HepG2 (cell line): Measurements from ENCODE around the gene SLC25A19. TPM values are rescaled to one million over a fixed set of nuclear protein-coding genes. Genes with fewer than 3 reads are reported as not detected.

Experiments
- ELF1 ChIP-seq: sonication (generic); formaldehyde crosslinking; IDR thresholded peaks from 2 replicates; pipeline ENCODE4 v1.4.0; 2020; ENCODE audit warnings: missing genetic modification reagents
- ESRRA ChIP-seq: sonication (generic); formaldehyde crosslinking; IDR thresholded peaks from 2 replicates; pipeline ENCODE4 v1.5.1; 2020; ENCODE audit warnings: mild to moderate bottlenecking, low read depth, missing genetic modification reagents
- GZF1 ChIP-seq: sonication (generic); formaldehyde crosslinking; IDR thresholded peaks from 2 replicates; pipeline ENCODE4 v1.5.1; 2020; ENCODE audit warnings: mild to moderate bottlenecking, missing genetic modification reagents
- HMG20A ChIP-seq: IDR thresholded peaks from 2 replicates; pipeline ENCODE4 v1.6.1; 2016; ENCODE audit warnings: borderline replicate concordance
- HNRNPH1 ChIP-seq: fragments of 200-400 bp; formaldehyde crosslinking; optimal IDR thresholded peaks from 2 replicates; pipeline ENCODE3; 2017; ENCODE audit warnings: mild to moderate bottlenecking, low read depth, low read length
- JUND ChIP-seq: sonication (generic); formaldehyde crosslinking; IDR thresholded peaks from 2 replicates; pipeline ENCODE4 v1.8.0; 2022; ENCODE audit warnings: mild to moderate bottlenecking, missing genetic modification reagents
- KAT8 ChIP-seq: IDR thresholded peaks from 2 replicates; pipeline ENCODE4 v1.6.1; 2016; ENCODE audit warnings: missing genetic modification reagents, missing compliant biosample characterization
- MEF2D ChIP-seq: sonication (generic); formaldehyde crosslinking; IDR thresholded peaks from 2 replicates; pipeline ENCODE4 v1.5.1; 2020; ENCODE audit warnings: mild to moderate bottlenecking, missing genetic modification reagents
- PRPF4 ChIP-seq: fragments of 200-400 bp; formaldehyde crosslinking; IDR thresholded peaks from 2 replicates; pipeline ENCODE4 v1.6.1; 2016; ENCODE audit warnings: low read length, low read depth; ENCODE audit not compliant: poor library complexity, severe bottlenecking
- SOX13 ChIP-seq, 3 experiments: fragments of 450-650 bp in 1 of 3; sonication (generic) in 1 of 3; formaldehyde crosslinking in 1 of 3; IDR thresholded peaks in 2 of 3; conservative IDR thresholded peaks in 1 of 3; 2 replicates each; pipeline versions ENCODE4 v1.5.0 to v1.6.1; 2016 to 2020; ENCODE audit warnings: antibody characterized with exemption in 1 of 3, mild to moderate bottlenecking in 1 of 3, missing compliant biosample characterization in 1 of 3, missing genetic modification reagents in 1 of 3, moderate library complexity in 1 of 3
- TP53 ChIP-seq: sonication (generic); formaldehyde crosslinking; conservative IDR thresholded peaks from 2 replicates; pipeline ENCODE4 v1.4.0; 2020; ENCODE audit warnings: missing genetic modification reagents
- ZFX ChIP-seq: sonication (generic); formaldehyde crosslinking; IDR thresholded peaks from 2 replicates; pipeline ENCODE4 v1.4.0; 2020; ENCODE audit warnings: mild to moderate bottlenecking, low read depth, missing genetic modification reagents, moderate library complexity
- ZMYM3 ChIP-seq: sonication (generic); formaldehyde crosslinking; IDR thresholded peaks from 2 replicates; pipeline ENCODE4 v1.5.1; 2020; ENCODE audit warnings: mild to moderate bottlenecking, missing genetic modification reagents
- ZNF878 ChIP-seq: sonication (generic); formaldehyde crosslinking; IDR thresholded peaks from 2 replicates; pipeline ENCODE4 v1.8.1; 2023; ENCODE audit warnings: mild to moderate bottlenecking, missing genetic modification reagents, moderate library complexity
- polyA plus RNA-seq, 8 experiments: library from polyadenylated mRNA; depleted of rRNA in 3 of 8; stranded (reverse) in 7 of 8; unstranded in 1 of 8; fragments of >200 nt; fragmentation: Illumina TruSeq in 4 of 8; extraction: Trizol in 4 of 8; gene quantifications; 2 replicates each; pipeline versions ENCODE4 v1.2.1 to v1.2.3, GENCODE V29; 2011 to 2016; ENCODE audit warnings: low read depth in 4 of 8, missing spikeins in 1 of 8, mixed read lengths in 1 of 8; ENCODE audit not compliant: insufficient read depth in 1 of 8
- total RNA-seq, 5 experiments: library from RNA; depleted of rRNA; stranded (reverse); fragments of >200 nt; fragmentation: Illumina TruSeq; extraction: Trizol; gene quantifications; 2 replicates each; pipeline ENCODE4 v1.2.3, GENCODE V29; 2016; ENCODE audit warnings: low read depth in 1 of 5
- TF ChIP-seq, protein P1 (sequence below): sonication (generic); formaldehyde crosslinking; IDR thresholded peaks from 2 replicates; pipeline ENCODE4 v1.8.0; 2022; ENCODE audit warnings: missing genetic modification reagents, mild to moderate bottlenecking, inconsistent platforms, borderline replicate concordance
- TF ChIP-seq, protein P2 (sequence below): sonication (generic); formaldehyde crosslinking; IDR thresholded peaks from 2 replicates; pipeline ENCODE4 v1.5.1; 2020; ENCODE audit warnings: mild to moderate bottlenecking, moderate library complexity, missing genetic modification reagents
- TF ChIP-seq, protein P3 (sequence below): IDR thresholded peaks from 2 replicates; pipeline ENCODE4 v1.6.1; 2016
- TF ChIP-seq, protein P4 (sequence below): sonication (generic); formaldehyde crosslinking; IDR thresholded peaks from 2 replicates; pipeline ENCODE4 v1.9.0; 2021; ENCODE audit warnings: mild to moderate bottlenecking, missing genetic modification reagents

The SLC25A19 gene
- total and polyA plus RNA-seq, 2 of the 13 experiments (the other 11 are each of a cell fraction or from before 2014, with no cell fraction given) = 24.4 to 41.4 TPM

DNA sequence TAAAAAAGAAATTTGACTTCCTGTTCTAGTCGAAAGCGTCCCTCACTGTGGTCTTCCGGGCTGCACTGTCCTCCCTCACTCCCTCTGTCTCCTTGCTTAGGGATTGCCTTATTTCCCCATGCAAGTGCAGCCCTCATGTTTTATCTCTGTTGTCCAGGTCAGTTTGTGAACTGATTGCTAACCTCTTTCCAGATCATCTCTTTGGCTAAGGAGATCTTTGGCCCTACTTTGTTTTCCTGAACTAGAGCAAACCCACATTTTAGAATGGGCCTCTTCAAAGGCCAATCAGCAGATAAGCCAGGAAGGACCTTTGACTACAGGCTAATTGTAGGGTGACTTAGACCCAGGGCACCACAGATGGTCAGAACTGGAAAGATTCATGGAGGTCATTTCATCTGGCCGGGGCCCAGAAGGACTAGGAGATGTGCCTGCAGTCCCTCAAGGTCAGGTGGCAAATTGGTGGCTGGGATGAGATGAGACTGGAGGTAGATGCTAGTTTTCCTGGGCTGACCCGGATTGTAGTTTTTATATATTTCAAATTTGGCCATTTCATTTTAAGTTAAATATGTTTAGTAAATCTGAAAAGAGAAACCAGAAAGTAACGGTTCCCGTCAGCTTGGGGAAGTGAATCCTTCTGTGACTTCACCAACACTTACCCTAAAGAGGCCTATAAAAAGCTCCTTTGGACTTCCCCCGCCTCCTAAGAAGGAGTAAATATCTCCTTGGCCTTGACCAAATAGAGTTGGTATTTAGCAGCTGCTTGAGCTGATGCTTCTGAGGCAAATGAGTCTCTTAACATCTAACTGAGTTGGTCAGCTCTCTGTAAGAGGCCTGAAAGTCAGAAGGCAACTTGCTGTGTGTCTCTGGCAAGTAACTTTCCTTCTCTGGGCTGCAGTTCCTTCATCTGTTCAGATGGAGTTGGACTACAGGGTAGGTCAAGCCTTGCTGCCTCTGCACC, 6.2 kb upstream of the SLC25A19 start (continued):
- TF ChIP-seq, protein P1, sequence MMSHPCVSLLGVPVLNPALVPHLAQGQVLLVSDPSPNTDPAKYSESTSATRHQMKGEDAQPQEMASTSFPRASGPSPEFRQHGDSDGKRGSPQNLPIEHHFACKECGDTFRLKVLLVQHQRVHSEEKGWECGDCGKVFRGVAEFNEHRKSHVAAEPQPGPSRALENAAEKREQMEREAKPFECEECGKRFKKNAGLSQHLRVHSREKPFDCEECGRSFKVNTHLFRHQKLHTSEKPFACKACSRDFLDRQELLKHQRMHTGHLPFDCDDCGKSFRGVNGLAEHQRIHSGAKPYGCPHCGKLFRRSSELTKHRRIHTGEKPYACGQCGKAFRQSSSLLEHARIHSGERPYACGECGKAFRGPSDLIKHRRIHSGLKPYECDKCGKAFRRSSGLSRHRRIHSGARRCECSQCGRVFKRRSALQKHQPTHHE (CRISPR knock-in tag) = no peak
- TF ChIP-seq SOX13 (IDR thresholded peaks at IDR 0.05) (peak; percentile 25; the same call in 1 of the 2 replicates), SOX13 (CRISPR knock-in tag; conservative IDR thresholded peaks at IDR 0.05 in 1 of 2, IDR thresholded peaks at IDR 0.05 in 1 of 2) (peak in 1 of 2 experiments; percentile 95; a peak in 2 of 4 replicates), MEF2D (peak; percentile 72), TP53 (CRISPR knock-in tag) (0 out of 2 replicates have a peak, but pooled peaks have one; percentile 29), ESRRA (CRISPR knock-in tag) (peak; percentile 73), HNRNPH1 (no peak), HMG20A (CRISPR knock-in tag) (peak; percentile 88), ELF1 (CRISPR knock-in tag) (peak; percentile 62), ZNF878 (CRISPR knock-in tag) (peak; percentile 73; the same call in 1 of the 2 replicates), KAT8 (CRISPR knock-in tag) (peak; percentile 86), ZMYM3 (CRISPR knock-in tag) (peak; percentile 83), ZFX (CRISPR knock-in tag) (peak; percentile 85), PRPF4 (no peak), JUND (0 out of 2 replicates have a peak, but pooled peaks have one; percentile 33), GZF1 (CRISPR knock-in tag) (no peak)
- TF ChIP-seq, protein P2, sequence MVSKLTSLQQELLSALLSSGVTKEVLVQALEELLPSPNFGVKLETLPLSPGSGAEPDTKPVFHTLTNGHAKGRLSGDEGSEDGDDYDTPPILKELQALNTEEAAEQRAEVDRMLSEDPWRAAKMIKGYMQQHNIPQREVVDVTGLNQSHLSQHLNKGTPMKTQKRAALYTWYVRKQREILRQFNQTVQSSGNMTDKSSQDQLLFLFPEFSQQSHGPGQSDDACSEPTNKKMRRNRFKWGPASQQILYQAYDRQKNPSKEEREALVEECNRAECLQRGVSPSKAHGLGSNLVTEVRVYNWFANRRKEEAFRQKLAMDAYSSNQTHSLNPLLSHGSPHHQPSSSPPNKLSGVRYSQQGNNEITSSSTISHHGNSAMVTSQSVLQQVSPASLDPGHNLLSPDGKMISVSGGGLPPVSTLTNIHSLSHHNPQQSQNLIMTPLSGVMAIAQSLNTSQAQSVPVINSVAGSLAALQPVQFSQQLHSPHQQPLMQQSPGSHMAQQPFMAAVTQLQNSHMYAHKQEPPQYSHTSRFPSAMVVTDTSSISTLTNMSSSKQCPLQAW (CRISPR knock-in tag) = peak; percentile 81
- TF ChIP-seq, protein P3, sequence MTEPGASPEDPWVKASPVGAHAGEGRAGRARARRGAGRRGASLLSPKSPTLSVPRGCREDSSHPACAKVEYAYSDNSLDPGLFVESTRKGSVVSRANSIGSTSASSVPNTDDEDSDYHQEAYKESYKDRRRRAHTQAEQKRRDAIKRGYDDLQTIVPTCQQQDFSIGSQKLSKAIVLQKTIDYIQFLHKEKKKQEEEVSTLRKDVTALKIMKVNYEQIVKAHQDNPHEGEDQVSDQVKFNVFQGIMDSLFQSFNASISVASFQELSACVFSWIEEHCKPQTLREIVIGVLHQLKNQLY (CRISPR knock-in tag) = peak; percentile 69
- TF ChIP-seq, protein P4, sequence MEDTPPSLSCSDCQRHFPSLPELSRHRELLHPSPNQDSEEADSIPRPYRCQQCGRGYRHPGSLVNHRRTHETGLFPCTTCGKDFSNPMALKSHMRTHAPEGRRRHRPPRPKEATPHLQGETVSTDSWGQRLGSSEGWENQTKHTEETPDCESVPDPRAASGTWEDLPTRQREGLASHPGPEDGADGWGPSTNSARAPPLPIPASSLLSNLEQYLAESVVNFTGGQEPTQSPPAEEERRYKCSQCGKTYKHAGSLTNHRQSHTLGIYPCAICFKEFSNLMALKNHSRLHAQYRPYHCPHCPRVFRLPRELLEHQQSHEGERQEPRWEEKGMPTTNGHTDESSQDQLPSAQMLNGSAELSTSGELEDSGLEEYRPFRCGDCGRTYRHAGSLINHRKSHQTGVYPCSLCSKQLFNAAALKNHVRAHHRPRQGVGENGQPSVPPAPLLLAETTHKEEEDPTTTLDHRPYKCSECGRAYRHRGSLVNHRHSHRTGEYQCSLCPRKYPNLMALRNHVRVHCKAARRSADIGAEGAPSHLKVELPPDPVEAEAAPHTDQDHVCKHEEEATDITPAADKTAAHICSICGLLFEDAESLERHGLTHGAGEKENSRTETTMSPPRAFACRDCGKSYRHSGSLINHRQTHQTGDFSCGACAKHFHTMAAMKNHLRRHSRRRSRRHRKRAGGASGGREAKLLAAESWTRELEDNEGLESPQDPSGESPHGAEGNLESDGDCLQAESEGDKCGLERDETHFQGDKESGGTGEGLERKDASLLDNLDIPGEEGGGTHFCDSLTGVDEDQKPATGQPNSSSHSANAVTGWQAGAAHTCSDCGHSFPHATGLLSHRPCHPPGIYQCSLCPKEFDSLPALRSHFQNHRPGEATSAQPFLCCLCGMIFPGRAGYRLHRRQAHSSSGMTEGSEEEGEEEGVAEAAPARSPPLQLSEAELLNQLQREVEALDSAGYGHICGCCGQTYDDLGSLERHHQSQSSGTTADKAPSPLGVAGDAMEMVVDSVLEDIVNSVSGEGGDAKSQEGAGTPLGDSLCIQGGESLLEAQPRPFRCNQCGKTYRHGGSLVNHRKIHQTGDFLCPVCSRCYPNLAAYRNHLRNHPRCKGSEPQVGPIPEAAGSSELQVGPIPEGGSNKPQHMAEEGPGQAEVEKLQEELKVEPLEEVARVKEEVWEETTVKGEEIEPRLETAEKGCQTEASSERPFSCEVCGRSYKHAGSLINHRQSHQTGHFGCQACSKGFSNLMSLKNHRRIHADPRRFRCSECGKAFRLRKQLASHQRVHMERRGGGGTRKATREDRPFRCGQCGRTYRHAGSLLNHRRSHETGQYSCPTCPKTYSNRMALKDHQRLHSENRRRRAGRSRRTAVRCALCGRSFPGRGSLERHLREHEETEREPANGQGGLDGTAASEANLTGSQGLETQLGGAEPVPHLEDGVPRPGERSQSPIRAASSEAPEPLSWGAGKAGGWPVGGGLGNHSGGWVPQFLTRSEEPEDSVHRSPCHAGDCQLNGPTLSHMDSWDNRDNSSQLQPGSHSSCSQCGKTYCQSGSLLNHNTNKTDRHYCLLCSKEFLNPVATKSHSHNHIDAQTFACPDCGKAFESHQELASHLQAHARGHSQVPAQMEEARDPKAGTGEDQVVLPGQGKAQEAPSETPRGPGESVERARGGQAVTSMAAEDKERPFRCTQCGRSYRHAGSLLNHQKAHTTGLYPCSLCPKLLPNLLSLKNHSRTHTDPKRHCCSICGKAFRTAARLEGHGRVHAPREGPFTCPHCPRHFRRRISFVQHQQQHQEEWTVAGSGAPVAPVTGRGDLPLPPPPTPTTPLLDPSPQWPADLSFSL (CRISPR knock-in tag) = 0 out of 2 replicates have a peak, but pooled peaks have one; percentile 24
